Vagina (tissue), 2 donors: ENCODE results near the gene C16orf92.

Source experiments
- POLR2A ChIP-seq, 2 donors: fragments of 450-650 bp; IDR thresholded peaks; one replicate each; pipeline ENCODE4 v1.6.1; 2017; ENCODE audit warnings: antibody characterized with exemption in 2 of 2, mild to moderate bottlenecking in 2 of 2, moderate library complexity in 2 of 2
- POLR2AphosphoS5 ChIP-seq, 2 donors: sonication (generic); formaldehyde crosslinking; IDR thresholded peaks; one replicate each; pipeline ENCODE4 v1.9.0; 2017; ENCODE audit warnings: antibody characterized with exemption in 2 of 2, mild to moderate bottlenecking in 2 of 2, low read depth in 1 of 2; ENCODE audit not compliant: insufficient read depth in 1 of 2
- TF ChIP-seq, protein P1 (sequence below), 3 experiments: fragments of 450-650 bp in 2 of 3; fragments of 200-600 bp in 1 of 3; sonication (generic) in 1 of 3; IDR thresholded peaks; one replicate each; pipeline ENCODE4 v1.5.1; 2017 to 2019; ENCODE audit warnings: antibody characterized with exemption in 3 of 3, mild to moderate bottlenecking in 2 of 3, moderate library complexity in 2 of 3

DNA sequence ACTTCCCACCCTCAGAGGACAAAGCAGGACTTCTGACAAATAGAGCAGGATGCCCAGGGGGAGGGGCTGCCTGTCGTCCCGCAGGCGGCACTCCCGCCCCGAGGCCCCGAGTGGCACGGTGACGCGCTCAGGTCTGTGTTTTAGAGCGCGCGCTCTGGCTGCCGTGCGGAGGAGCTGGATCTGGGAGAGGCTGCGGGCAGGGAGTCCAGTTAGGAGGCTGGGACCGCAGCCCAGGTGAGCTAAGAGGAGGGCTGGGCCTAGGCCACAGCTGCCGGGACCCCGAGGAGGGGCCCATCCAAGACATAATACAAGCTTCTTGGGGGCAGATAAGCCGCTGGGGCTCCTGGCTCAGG is 18.6 kb upstream of the C16orf92 start:
- TF ChIP-seq, protein P1, sequence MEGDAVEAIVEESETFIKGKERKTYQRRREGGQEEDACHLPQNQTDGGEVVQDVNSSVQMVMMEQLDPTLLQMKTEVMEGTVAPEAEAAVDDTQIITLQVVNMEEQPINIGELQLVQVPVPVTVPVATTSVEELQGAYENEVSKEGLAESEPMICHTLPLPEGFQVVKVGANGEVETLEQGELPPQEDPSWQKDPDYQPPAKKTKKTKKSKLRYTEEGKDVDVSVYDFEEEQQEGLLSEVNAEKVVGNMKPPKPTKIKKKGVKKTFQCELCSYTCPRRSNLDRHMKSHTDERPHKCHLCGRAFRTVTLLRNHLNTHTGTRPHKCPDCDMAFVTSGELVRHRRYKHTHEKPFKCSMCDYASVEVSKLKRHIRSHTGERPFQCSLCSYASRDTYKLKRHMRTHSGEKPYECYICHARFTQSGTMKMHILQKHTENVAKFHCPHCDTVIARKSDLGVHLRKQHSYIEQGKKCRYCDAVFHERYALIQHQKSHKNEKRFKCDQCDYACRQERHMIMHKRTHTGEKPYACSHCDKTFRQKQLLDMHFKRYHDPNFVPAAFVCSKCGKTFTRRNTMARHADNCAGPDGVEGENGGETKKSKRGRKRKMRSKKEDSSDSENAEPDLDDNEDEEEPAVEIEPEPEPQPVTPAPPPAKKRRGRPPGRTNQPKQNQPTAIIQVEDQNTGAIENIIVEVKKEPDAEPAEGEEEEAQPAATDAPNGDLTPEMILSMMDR (IDR thresholded peaks at IDR 0.05), result no peak
- TF ChIP-seq POLR2A (IDR thresholded peaks at IDR 0.05) (no peak), POLR2AphosphoS5 (IDR thresholded peaks at IDR 0.05; ENCODE audit: insufficient read depth in 1 of 2, low read depth in 1 of 2) (no peak)
